H1 (cell line): ENCODE data around the gene CARF. TPM values are rescaled to one million over a fixed set of nuclear protein-coding genes. Genes with fewer than 3 reads are reported as not detected.

Experiments
- CEBPB ChIP-seq: IDR thresholded peaks from 2 replicates; pipeline ENCODE4 v1.6.1; 2012; ENCODE audit warnings: low read depth, low read length
- CHD1 ChIP-seq: IDR thresholded peaks from 2 replicates; pipeline ENCODE4 v1.6.1; 2012; ENCODE audit warnings: low read depth, low read length, improper control_type of control experiment
- CHD7 ChIP-seq: fragments of 300-600 bp; sonication (generic); IDR thresholded peaks from 2 replicates; pipeline ENCODE4 v1.7.1; 2012; ENCODE audit warnings: low read length, moderate library complexity, mild to moderate bottlenecking, inconsistent platforms; ENCODE audit not compliant: insufficient replicate concordance
- FOSL1 ChIP-seq: IDR thresholded peaks from 2 replicates; pipeline ENCODE4 v1.6.1; 2011; ENCODE audit warnings: mild to moderate bottlenecking, low read depth, low read length, moderate library complexity; ENCODE audit not compliant: insufficient read depth
- polyA plus RNA-seq, 7 experiments: library from polyadenylated mRNA; depleted of rRNA in 3 of 7; stranded (reverse) in 5 of 7; unstranded in 2 of 7; fragments of >200 nt in 5 of 7; fragments of 200-250 nt in 2 of 7; gene quantifications; 1 replicate in 5 of 7; 2 replicates in 1 of 7; 4 replicates in 1 of 7; pipeline versions ENCODE4 v1.2.1 to v1.2.3, GENCODE V29; 2011 to 2013; ENCODE audit warnings: missing spikeins in 2 of 7, mixed read lengths in 2 of 7
- total RNA-seq: library from RNA; stranded (reverse); fragmentation: NEBNext Ultra II Directional; extraction: Animal tissue kit (Norgen Biotek cat#: 25700); gene quantifications from 2 replicates; pipeline ENCODE4 v1.2.1, GENCODE V29; 2021
- TF ChIP-seq, protein P1 (sequence below): IDR thresholded peaks from 2 replicates; pipeline ENCODE4 v1.6.1; 2012; ENCODE audit warnings: inconsistent platforms

The CARF gene
- total and polyA plus RNA-seq, 2 of the 8 experiments (the other 6 are each of a cell fraction or from before 2014, with no cell fraction given): 2.0 to 2.6 TPM

DNA sequence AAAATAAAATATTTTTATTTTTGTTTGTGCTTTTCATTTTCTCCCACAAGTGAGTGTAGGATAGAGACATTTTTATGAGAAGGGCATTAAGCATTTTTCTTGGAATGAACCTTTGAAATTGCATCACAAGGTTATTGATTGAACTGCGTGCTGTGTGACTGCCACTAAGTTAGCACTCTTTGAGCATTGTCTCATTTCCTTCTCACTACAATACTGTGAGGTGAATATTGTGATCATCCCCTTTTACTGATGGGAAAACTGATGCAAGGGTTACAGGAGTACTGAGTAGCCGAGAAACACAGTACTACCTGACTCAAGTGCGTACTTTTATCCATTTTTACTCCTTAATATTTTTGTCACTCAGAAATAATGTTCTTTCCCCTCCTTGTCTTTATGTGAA, 104.6 kb downstream of the CARF start (continued):
- TF ChIP-seq CHD7 (no peak), FOSL1 (no peak), CHD1 (no peak), CEBPB (no peak)
- TF ChIP-seq, protein P1, sequence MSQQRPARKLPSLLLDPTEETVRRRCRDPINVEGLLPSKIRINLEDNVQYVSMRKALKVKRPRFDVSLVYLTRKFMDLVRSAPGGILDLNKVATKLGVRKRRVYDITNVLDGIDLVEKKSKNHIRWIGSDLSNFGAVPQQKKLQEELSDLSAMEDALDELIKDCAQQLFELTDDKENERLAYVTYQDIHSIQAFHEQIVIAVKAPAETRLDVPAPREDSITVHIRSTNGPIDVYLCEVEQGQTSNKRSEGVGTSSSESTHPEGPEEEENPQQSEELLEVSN: no peak
